SK-N-SH treated with all-trans-retinoic acid at 6 μM for 48 hours (cell line): ENCODE results near the gene SRGAP1.

Source experiments
- ATAC-seq: fragments of 200-7000 bp; cut with Tn5 transposase; 3 replicates; pipeline ENCODE4 v1.9.1; 2020; ENCODE audit warnings: mild to moderate bottlenecking, moderate library complexity
- ARNTL ChIP-seq: fragments of 450-650 bp; formaldehyde crosslinking; IDR thresholded peaks from 2 replicates; pipeline ENCODE4 v1.5.0; 2020; ENCODE audit warnings: low read depth, mild to moderate bottlenecking, moderate library complexity, borderline replicate concordance
- BACH2 ChIP-seq: fragments of 250-450 bp; sonication (Bioruptor Pico); IDR thresholded peaks from 2 replicates; pipeline ENCODE4 v1.9.0; 2021; ENCODE audit warnings: mild to moderate bottlenecking, borderline replicate concordance
- CSRNP3 ChIP-seq: fragments of 250-450 bp; sonication (Bioruptor Pico); IDR thresholded peaks from 2 replicates; pipeline ENCODE4 v1.5.1; 2021; ENCODE audit warnings: mild to moderate bottlenecking, moderate library complexity
- ESRRG ChIP-seq: fragments of 250-450 bp; sonication (Bioruptor Pico); IDR thresholded peaks from 2 replicates; pipeline ENCODE4 v1.6.1; 2021; ENCODE audit warnings: mild to moderate bottlenecking
- GLIS3 ChIP-seq: fragments of 250-450 bp; sonication (Bioruptor Pico); IDR thresholded peaks from 2 replicates; pipeline ENCODE4 v1.5.0; 2020; ENCODE audit warnings: mild to moderate bottlenecking, moderate library complexity
- ISL1 ChIP-seq: fragments of 250-450 bp; sonication (Bioruptor Pico); IDR thresholded peaks from 2 replicates; pipeline ENCODE4 v2.1.2; 2022; ENCODE audit warnings: mild to moderate bottlenecking, moderate library complexity
- OSR1 ChIP-seq: fragments of 250-450 bp; sonication (Bioruptor Pico); IDR thresholded peaks from 2 replicates; pipeline ENCODE4 v1.8.0; 2022; ENCODE audit warnings: moderate library complexity, mild to moderate bottlenecking, inconsistent platforms
- PPARA ChIP-seq: fragments of 250-450 bp; sonication (Bioruptor Pico); IDR thresholded peaks from 2 replicates; pipeline ENCODE4 v1.5.0; 2020; ENCODE audit warnings: mild to moderate bottlenecking, borderline replicate concordance
- RARB ChIP-seq: fragments of 250-450 bp; sonication (Bioruptor Pico); IDR thresholded peaks from 2 replicates; pipeline ENCODE4 v1.8.0; 2021; ENCODE audit warnings: mild to moderate bottlenecking, moderate library complexity
- SNAI2 ChIP-seq: fragments of 250-450 bp; sonication (Bioruptor Pico); IDR thresholded peaks from 2 replicates; pipeline ENCODE4 v1.5.0; 2020; ENCODE audit warnings: mild to moderate bottlenecking, moderate library complexity
- TCF4 ChIP-seq: fragments of 250-450 bp; sonication (Bioruptor Pico); IDR thresholded peaks from 2 replicates; pipeline ENCODE4 v1.8.0; 2021; ENCODE audit warnings: mild to moderate bottlenecking, moderate library complexity, borderline replicate concordance
- TOX ChIP-seq: fragments of 250-450 bp; sonication (Bioruptor Pico); IDR thresholded peaks from 2 replicates; pipeline ENCODE4 v1.8.0; 2021; ENCODE audit warnings: mild to moderate bottlenecking, moderate library complexity, borderline replicate concordance
- ZC3H10 ChIP-seq: fragments of 250-450 bp; sonication (Bioruptor Pico); IDR thresholded peaks from 2 replicates; pipeline ENCODE4 v1.5.1; 2021; ENCODE audit warnings: mild to moderate bottlenecking, moderate library complexity
- ZFP3 ChIP-seq: fragments of 250-450 bp; sonication (Bioruptor Pico); IDR thresholded peaks from 2 replicates; pipeline ENCODE4 v1.5.0; 2020; ENCODE audit warnings: mild to moderate bottlenecking, moderate library complexity
- ZFP30 ChIP-seq: fragments of 450-650 bp; formaldehyde crosslinking; IDR thresholded peaks from 2 replicates; pipeline ENCODE4 v1.5.0; 2022; ENCODE audit warnings: mild to moderate bottlenecking, moderate library complexity
- ZNF70 ChIP-seq: fragments of 450-650 bp; formaldehyde crosslinking; IDR thresholded peaks from 2 replicates; pipeline ENCODE4 v1.5.0; 2020; ENCODE audit warnings: mild to moderate bottlenecking, moderate library complexity
- ZNF8 ChIP-seq: fragments of 450-650 bp; formaldehyde crosslinking; IDR thresholded peaks from 2 replicates; pipeline ENCODE4 v1.5.0; 2020; ENCODE audit warnings: mild to moderate bottlenecking, moderate library complexity
- TF ChIP-seq, protein P1 (sequence below): fragments of 250-450 bp; sonication (Bioruptor Pico); IDR thresholded peaks from 2 replicates; pipeline ENCODE4 v1.8.0; 2020; ENCODE audit warnings: mild to moderate bottlenecking, moderate library complexity, borderline replicate concordance
- TF ChIP-seq, protein P2 (sequence below): fragments of 250-450 bp; sonication (Bioruptor Pico); IDR thresholded peaks from 2 replicates; pipeline ENCODE4 v1.5.1; 2020; ENCODE audit warnings: low read depth, mild to moderate bottlenecking, moderate library complexity
- TF ChIP-seq, protein P3 (sequence below): fragments of 250-450 bp; sonication (Bioruptor Pico); IDR thresholded peaks from 2 replicates; pipeline ENCODE4 v1.5.0; 2020; ENCODE audit warnings: mild to moderate bottlenecking, moderate library complexity

Gene SRGAP1

GRCh38 chr12:63811334-63811733 lies 33.2 kb upstream of the SRGAP1 start (continued):
- TF ChIP-seq, protein P1, sequence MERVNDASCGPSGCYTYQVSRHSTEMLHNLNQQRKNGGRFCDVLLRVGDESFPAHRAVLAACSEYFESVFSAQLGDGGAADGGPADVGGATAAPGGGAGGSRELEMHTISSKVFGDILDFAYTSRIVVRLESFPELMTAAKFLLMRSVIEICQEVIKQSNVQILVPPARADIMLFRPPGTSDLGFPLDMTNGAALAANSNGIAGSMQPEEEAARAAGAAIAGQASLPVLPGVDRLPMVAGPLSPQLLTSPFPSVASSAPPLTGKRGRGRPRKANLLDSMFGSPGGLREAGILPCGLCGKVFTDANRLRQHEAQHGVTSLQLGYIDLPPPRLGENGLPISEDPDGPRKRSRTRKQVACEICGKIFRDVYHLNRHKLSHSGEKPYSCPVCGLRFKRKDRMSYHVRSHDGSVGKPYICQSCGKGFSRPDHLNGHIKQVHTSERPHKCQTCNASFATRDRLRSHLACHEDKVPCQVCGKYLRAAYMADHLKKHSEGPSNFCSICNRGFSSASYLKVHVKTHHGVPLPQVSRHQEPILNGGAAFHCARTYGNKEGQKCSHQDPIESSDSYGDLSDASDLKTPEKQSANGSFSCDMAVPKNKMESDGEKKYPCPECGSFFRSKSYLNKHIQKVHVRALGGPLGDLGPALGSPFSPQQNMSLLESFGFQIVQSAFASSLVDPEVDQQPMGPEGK (CRISPR knock-in tag) = no peak

GRCh38 chr12:63811755-63812154 lies 32.7 kb upstream of the SRGAP1 start:
- no peak for ATAC-seq
- no peak for TF ChIP-seq ZFP3 (CRISPR knock-in tag)
- TF ChIP-seq TCF4 = no peak
- TF ChIP-seq ARNTL = no peak
- TF ChIP-seq BACH2 (CRISPR knock-in tag) = no peak
- no peak for TF ChIP-seq OSR1 (CRISPR knock-in tag)
- no peak for TF ChIP-seq ZNF8 (CRISPR knock-in tag)
- no peak for TF ChIP-seq TOX (CRISPR knock-in tag)
- no peak for TF ChIP-seq RARB (CRISPR knock-in tag)
- TF ChIP-seq PPARA = no peak
- TF ChIP-seq ZFP30 = no peak
- no peak for TF ChIP-seq SNAI2 (CRISPR knock-in tag)
- TF ChIP-seq CSRNP3 (CRISPR knock-in tag) = no peak
- TF ChIP-seq, protein P1 (CRISPR knock-in tag) = no peak
- TF ChIP-seq ZC3H10 (CRISPR knock-in tag) = no peak

GRCh38 chr12:63814146-63814772 lies 30.2 kb upstream of the SRGAP1 start:
- no peak for TF ChIP-seq RARB (CRISPR knock-in tag)
- TF ChIP-seq ZNF70 (CRISPR knock-in tag) = no peak
- no peak for TF ChIP-seq ARNTL
- no peak for TF ChIP-seq BACH2 (CRISPR knock-in tag)
- ATAC-seq = no peak

- no peak for TF ChIP-seq ISL1 (CRISPR knock-in tag)
- no peak for ATAC-seq
These were observed 29.0 kb upstream of the SRGAP1 start for GRCh38 chr12:63815482-63815852.

DNA sequence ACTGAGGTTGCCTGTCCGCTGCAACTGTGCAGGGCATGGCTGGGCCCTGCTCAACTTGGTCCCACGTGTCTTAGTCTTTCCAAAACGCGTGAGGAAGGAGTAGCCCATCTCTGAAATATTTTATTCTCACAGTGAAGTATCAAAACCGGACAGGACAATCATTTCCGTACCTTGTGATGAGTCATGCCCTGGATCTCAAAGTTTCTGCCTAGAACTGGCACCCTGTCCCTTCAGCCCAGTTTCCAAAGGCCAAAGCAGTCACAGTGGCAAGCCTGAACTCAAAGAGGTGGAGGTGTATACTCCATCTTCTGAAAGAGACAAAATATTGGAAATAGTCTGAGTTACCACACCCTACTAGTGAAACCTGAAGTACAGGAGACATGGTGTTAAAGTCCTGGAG lies 28.5 kb upstream of the SRGAP1 start:
- TF ChIP-seq, protein P2, sequence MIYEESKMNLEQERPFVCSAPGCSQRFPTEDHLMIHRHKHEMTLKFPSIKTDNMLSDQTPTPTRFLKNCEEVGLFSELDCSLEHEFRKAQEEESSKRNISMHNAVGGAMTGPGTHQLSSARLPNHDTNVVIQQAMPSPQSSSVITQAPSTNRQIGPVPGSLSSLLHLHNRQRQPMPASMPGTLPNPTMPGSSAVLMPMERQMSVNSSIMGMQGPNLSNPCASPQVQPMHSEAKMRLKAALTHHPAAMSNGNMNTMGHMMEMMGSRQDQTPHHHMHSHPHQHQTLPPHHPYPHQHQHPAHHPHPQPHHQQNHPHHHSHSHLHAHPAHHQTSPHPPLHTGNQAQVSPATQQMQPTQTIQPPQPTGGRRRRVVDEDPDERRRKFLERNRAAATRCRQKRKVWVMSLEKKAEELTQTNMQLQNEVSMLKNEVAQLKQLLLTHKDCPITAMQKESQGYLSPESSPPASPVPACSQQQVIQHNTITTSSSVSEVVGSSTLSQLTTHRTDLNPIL (CRISPR knock-in tag) = no peak
- no peak for TF ChIP-seq SNAI2 (CRISPR knock-in tag)
- no peak for TF ChIP-seq OSR1 (CRISPR knock-in tag)
- no peak for TF ChIP-seq GLIS3 (CRISPR knock-in tag)
- no peak for TF ChIP-seq TOX (CRISPR knock-in tag)
- TF ChIP-seq, protein P3, sequence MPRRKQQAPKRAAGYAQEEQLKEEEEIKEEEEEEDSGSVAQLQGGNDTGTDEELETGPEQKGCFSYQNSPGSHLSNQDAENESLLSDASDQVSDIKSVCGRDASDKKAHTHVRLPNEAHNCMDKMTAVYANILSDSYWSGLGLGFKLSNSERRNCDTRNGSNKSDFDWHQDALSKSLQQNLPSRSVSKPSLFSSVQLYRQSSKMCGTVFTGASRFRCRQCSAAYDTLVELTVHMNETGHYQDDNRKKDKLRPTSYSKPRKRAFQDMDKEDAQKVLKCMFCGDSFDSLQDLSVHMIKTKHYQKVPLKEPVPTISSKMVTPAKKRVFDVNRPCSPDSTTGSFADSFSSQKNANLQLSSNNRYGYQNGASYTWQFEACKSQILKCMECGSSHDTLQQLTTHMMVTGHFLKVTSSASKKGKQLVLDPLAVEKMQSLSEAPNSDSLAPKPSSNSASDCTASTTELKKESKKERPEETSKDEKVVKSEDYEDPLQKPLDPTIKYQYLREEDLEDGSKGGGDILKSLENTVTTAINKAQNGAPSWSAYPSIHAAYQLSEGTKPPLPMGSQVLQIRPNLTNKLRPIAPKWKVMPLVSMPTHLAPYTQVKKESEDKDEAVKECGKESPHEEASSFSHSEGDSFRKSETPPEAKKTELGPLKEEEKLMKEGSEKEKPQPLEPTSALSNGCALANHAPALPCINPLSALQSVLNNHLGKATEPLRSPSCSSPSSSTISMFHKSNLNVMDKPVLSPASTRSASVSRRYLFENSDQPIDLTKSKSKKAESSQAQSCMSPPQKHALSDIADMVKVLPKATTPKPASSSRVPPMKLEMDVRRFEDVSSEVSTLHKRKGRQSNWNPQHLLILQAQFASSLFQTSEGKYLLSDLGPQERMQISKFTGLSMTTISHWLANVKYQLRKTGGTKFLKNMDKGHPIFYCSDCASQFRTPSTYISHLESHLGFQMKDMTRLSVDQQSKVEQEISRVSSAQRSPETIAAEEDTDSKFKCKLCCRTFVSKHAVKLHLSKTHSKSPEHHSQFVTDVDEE (CRISPR knock-in tag) = no peak
- no peak for TF ChIP-seq ZNF8 (CRISPR knock-in tag)
- TF ChIP-seq ZFP3 (CRISPR knock-in tag) = no peak
- no peak for TF ChIP-seq PPARA
- no peak for TF ChIP-seq TCF4
- TF ChIP-seq, protein P1 (CRISPR knock-in tag) = no peak
- no peak for TF ChIP-seq ESRRG (CRISPR knock-in tag)
- no peak for TF ChIP-seq BACH2 (CRISPR knock-in tag)
- ATAC-seq = no peak
